Adrenal gland (tissue), 12 donors: ENCODE data around the gene HSD17B12. TPM values are rescaled to one million over a fixed set of nuclear protein-coding genes. Genes with fewer than 3 reads are reported as not detected.

ENCODE experiments used
- DNase-seq, 7 donors: peaks; one replicate each; pipeline ENCODE4 v3.0.0-alpha.2; 2019 to 2020
- H3K27ac ChIP-seq, 5 donors: fragments of 200-600 bp; sonication (generic) in 4 of 5; 1 replicate in 3 of 5; 2 replicates in 2 of 5; pipeline versions ENCODE4 v1.5.1 to v1.8.0; 2016 to 2020; ENCODE audit warnings: mild to moderate bottlenecking in 1 of 5
- H3K27me3 ChIP-seq: fragments of 200-600 bp; 2 replicates; pipeline ENCODE4 v1.8.0; 2021
- H3K36me3 ChIP-seq, 2 donors: fragments of 200-600 bp; replicated peaks in 1 of 2; 1 replicate in 1 of 2; 2 replicates in 1 of 2; pipeline versions ENCODE4 v1.5.1 to v1.8.0; 2018 to 2022
- H3K4me1 ChIP-seq, 2 donors: fragments of 200-600 bp; replicated peaks in 1 of 2; 1 replicate in 1 of 2; 2 replicates in 1 of 2; pipeline versions ENCODE4 v1.5.1 to v1.8.0; 2018 to 2021
- H3K4me3 ChIP-seq, 4 donors: fragments of 200-600 bp; sonication (generic) in 3 of 4; one replicate each; pipeline ENCODE4 v1.5.1; 2016 to 2018
- H3K9me3 ChIP-seq, 3 donors: fragments of 200-600 bp; sonication (generic) in 1 of 3; replicated peaks in 1 of 3; 1 replicate in 2 of 3; 2 replicates in 1 of 3; pipeline versions ENCODE4 v1.5.1 to v1.8.0; 2016 to 2021
- POLR2A ChIP-seq, 2 donors: fragments of 450-650 bp; IDR thresholded peaks; one replicate each; pipeline ENCODE4 v1.6.1; 2017; ENCODE audit warnings: antibody characterized with exemption in 2 of 2, mild to moderate bottlenecking in 2 of 2, moderate library complexity in 1 of 2
- WGBS, 4 donors: extraction: QIAGEN DNeasy Blood & Tissue Kit in 2 of 4; methylation state at CpG; one replicate each; pipeline versions ENCODE4 v1.1.5 to v1.1.7; 2013 to 2017; 5-methylcytosine and 5-hydroxymethylcytosine counted together
- intact Hi-C, 2 donors: fragments of 100-400 bp; cut with DNase I; formaldehyde crosslinking; loops; one replicate each; pipeline versions ENCODE4 v1.14.1 to v1.15.0; 2022 to 2023
- polyA plus RNA-seq, 3 donors: library from polyadenylated mRNA; stranded (reverse); fragments of 200-250 nt in 2 of 3; fragments of 350-450 nt in 1 of 3; fragmentation: Illumina TruSeq in 1 of 3; extraction: RNeasy Lipid Tissue Mini Kit (QIAGEN cat#74804) in 1 of 3; gene quantifications; one replicate each; pipeline ENCODE4 v1.2.3, GENCODE V29; 2013 to 2014
- total RNA-seq, 9 donors: library from RNA; depleted of rRNA in 4 of 9; stranded (reverse); fragments of >200 nt in 4 of 9; fragments of 120-200 nt in 1 of 9; fragmentation: NEBNext Ultra II Directional in 1 of 9; extraction: Animal tissue kit (Norgen Biotek cat#: 25700) in 1 of 9; gene quantifications; one replicate each; pipeline versions ENCODE4 v1.1.0 to v1.2.4, GENCODE V29; 2013 to 2023
- TF ChIP-seq, protein P1 (sequence below), 6 experiments: fragments of 450-650 bp in 4 of 6; fragments of 200-600 bp in 2 of 6; sonication (generic) in 1 of 6; IDR thresholded peaks; 1 replicate in 5 of 6; 2 replicates in 1 of 6; pipeline versions ENCODE4 v1.5.1 to v1.8.0; 2016 to 2021; ENCODE audit warnings: antibody characterized with exemption in 6 of 6, mild to moderate bottlenecking in 2 of 6, moderate library complexity in 1 of 6
- donor health status: healthy with polysubstance abuse.
- donor health status: Bipolar disorder and iron deficiency.
- donor health status: DM: yes; HTN: yes; CAD: no.
- donor health status: DM: no; HTN: no; CAD: no.
- donor health status: DM: no; HTN: no; CAD: no.
- donor health status: DM: yes; HTN: yes; CAD: no.

The HSD17B12 gene
- total and polyA plus RNA-seq, 12 donors, result 37.1 to 342 (median 94.6) TPM

DNA sequence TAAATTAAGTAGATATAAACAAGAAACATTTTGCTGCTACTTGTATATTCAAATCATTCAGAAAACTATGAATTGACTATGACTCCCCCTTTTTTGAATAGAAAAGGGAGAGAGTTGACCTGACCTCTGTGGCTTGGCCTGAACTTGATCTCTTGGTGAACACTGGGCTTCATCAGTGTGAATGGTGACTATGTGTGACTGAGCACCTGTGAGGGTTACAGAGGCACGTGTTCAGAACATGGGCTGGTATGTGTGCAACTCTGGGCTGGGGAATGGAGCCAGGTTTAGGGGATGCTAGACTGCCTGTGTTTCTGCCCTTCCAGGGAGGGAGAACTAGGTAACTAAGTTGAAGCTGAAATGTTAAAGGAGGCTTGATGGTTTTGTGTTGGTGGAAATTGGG lies 29.2 kb downstream of the HSD17B12 start:
- intact Hi-C loops, result loop anchor here in 1 of 2 donors (10.0 kb wide), 1 partner anchor 135 kb away; no protein-coding TSS in a partner anchor
- no peak for DNase-seq
- Histone ChIP-seq H3K36me3 (no peaks in the 10 kb centered on the region), H3K4me3 (no peak overlapping the region), H3K9me3 (no peaks in the 10 kb centered on the region), H3K4me1 (no peaks in the 10 kb centered on the region), H3K27me3 (no peaks in the 10 kb centered on the region), H3K27ac (no peak overlapping the region)
- 86 to 92% (median 90%) methylated on average over 1 of the region's 1 CpG for WGBS, 4 donors
- no peak for TF ChIP-seq POLR2A (IDR thresholded peaks at IDR 0.05)
- TF ChIP-seq, protein P1, sequence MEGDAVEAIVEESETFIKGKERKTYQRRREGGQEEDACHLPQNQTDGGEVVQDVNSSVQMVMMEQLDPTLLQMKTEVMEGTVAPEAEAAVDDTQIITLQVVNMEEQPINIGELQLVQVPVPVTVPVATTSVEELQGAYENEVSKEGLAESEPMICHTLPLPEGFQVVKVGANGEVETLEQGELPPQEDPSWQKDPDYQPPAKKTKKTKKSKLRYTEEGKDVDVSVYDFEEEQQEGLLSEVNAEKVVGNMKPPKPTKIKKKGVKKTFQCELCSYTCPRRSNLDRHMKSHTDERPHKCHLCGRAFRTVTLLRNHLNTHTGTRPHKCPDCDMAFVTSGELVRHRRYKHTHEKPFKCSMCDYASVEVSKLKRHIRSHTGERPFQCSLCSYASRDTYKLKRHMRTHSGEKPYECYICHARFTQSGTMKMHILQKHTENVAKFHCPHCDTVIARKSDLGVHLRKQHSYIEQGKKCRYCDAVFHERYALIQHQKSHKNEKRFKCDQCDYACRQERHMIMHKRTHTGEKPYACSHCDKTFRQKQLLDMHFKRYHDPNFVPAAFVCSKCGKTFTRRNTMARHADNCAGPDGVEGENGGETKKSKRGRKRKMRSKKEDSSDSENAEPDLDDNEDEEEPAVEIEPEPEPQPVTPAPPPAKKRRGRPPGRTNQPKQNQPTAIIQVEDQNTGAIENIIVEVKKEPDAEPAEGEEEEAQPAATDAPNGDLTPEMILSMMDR (IDR thresholded peaks at IDR 0.05), result no peak

DNA sequence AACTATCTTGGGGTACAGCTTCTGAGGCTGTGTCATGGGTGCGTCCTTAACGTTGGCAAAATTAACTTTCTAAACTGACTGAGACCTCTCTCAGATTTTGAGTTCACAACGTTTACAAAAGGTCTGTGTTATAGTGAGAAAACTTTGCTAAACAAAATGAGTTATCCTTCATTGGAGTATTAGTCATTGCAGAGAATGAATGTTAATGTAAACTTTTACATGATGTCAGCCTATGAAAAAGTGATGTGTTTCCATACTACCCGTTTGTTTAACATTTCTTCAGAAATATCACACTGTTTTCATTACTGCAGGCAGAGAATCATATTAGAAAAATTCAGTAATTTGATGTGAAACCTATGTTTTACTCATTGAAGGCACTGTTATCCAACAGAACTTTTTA lies 32.1 kb downstream of the HSD17B12 start:
- intact Hi-C loops, result no loop called here
- H3K9me3 ChIP-seq, result no peaks in the 10 kb centered on the region
- no peak for TF ChIP-seq POLR2A (IDR thresholded peaks at IDR 0.05)
- TF ChIP-seq, protein P1 (IDR thresholded peaks at IDR 0.05), result no peak
- no peak overlapping the region for H3K4me3 ChIP-seq
- H3K4me1 ChIP-seq, result peaks cover 0 to 16% of the 10 kb centered on the region in 2 donors
- H3K27me3 ChIP-seq, result no peaks in the 10 kb centered on the region
- no peak overlapping the region for H3K27ac ChIP-seq
- WGBS, 4 donors, result 80 to 87% (median 83%) methylated on average over 4 of the region's 4 CpGs
- DNase-seq, result no peak
- no peaks in the 10 kb centered on the region for H3K36me3 ChIP-seq

DNA sequence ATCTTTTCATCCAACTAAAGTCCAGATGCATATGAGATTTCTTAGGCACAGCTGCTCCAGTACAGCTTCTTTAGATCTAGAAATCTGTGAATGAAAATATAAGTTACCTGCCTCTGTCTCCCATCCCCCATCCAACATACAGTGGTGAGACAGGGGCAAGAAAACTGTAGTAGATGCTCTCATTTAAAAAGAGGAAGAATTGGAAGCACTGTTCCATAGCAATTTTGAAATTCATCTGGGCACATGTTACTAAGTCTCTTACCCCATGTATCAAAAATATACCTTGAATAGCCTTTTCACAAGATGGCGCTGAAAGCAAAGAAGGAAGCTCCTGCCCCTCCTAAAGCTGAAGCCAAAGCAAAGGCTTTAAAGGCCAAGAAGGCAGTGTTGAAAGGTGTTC lies 37.8 kb downstream of the HSD17B12 start:
- H3K27me3 ChIP-seq, result no peaks in the 10 kb centered on the region
- TF ChIP-seq POLR2A (IDR thresholded peaks at IDR 0.05), result no peak
- TF ChIP-seq, protein P1 (IDR thresholded peaks at IDR 0.05), result no peak
- peaks cover 0 to 20% of the 10 kb centered on the region in 2 donors for H3K4me1 ChIP-seq
- DNase-seq, result no peak
- H3K36me3 ChIP-seq, result no peaks in the 10 kb centered on the region
- WGBS, 4 donors, result 87 to 100% (median 95%) methylated on average over 1 of the region's 1 CpG
- H3K9me3 ChIP-seq, result no peaks in the 10 kb centered on the region
- no peak overlapping the region for H3K4me3 ChIP-seq
- H3K27ac ChIP-seq, result no peak overlapping the region
- intact Hi-C loops, result no loop called here

- no peaks in the 10 kb centered on the region for H3K9me3 ChIP-seq
- H3K36me3 ChIP-seq, result no peaks in the 10 kb centered on the region
- H3K27ac ChIP-seq, result no peak overlapping the region
- H3K4me3 ChIP-seq, result no peak overlapping the region
- 21 to 47% (median 34%) methylated on average over 3 of the region's 3 CpGs for WGBS, 4 donors
- H3K27me3 ChIP-seq, result no peaks in the 10 kb centered on the region
- peaks cover 0 to 8% of the 10 kb centered on the region in 2 donors for H3K4me1 ChIP-seq
- intact Hi-C loops, result no loop called here
- TF ChIP-seq, protein P1 (IDR thresholded peaks at IDR 0.05), result no peak
- TF ChIP-seq POLR2A (IDR thresholded peaks at IDR 0.05), result no peak
- no peak for DNase-seq
Observed at GRCh38 chr11:43723617-43724016, 43.1 kb downstream of the HSD17B12 start.
